ENCODE results near the gene MRM1.

MRM1 gene

GRCh38 chr17:36601303-36602029 is at the start of gene MRM1:
MRM1 (plus strand) TSS chr17:36601583; CDS start chr17:36601811, 228 bp downstream.
- peak; percentile 71 to 84 for DNase-seq

- no peak for DNase-seq
Measured at GRCh38 chr17:36553459-36553858, 47.9 kb upstream of the MRM1 start.

GRCh38 chr17:36566081-36566480 is 35.3 kb upstream of the MRM1 start:
- DNase-seq: no peak

- DNase-seq: no peak
Measured at GRCh38 chr17:36575028-36575427, 26.4 kb upstream of the MRM1 start.

GRCh38 chr17:36576793-36577192 is 24.6 kb upstream of the MRM1 start:
- no peak for DNase-seq

GRCh38 chr17:36578671-36579070 is 22.7 kb upstream of the MRM1 start:
- DNase-seq: no peak

- DNase-seq: no peak
Measured at GRCh38 chr17:36583787-36584186, 17.6 kb upstream of the MRM1 start.

GRCh38 chr17:36586138-36586537 is 15.2 kb upstream of the MRM1 start:
- DNase-seq: no peak

GRCh38 chr17:36590082-36590481 is 11.3 kb upstream of the MRM1 start:
- DNase-seq: no peak

GRCh38 chr17:36591434-36592315 is 9.7 kb upstream of the MRM1 start, which contains the start of gene DHRS11:
DHRS11 (plus strand) TSS chr17:36591879; CDS start chr17:36592010, 131 bp downstream.
- DNase-seq: peak; percentile 9 to 35

- DNase-seq: no peak
Measured at GRCh38 chr17:36592316-36592715, 9.1 kb upstream of the MRM1 start.

GRCh38 chr17:36592716-36593321 is 8.6 kb upstream of the MRM1 start:
- no peak for DNase-seq

- DNase-seq: no peak
Measured at GRCh38 chr17:36593656-36594316, 7.6 kb upstream of the MRM1 start.

GRCh38 chr17:36594626-36595401 is 6.6 kb upstream of the MRM1 start:
- DNase-seq: no peak

GRCh38 chr17:36597226-36597625 is 4.2 kb upstream of the MRM1 start:
- DNase-seq: no peak

- DNase-seq: no peak
Measured at GRCh38 chr17:36597866-36598777, 3.3 kb upstream of the MRM1 start.

GRCh38 chr17:36598951-36599401 is 2.4 kb upstream of the MRM1 start:
- no peak for DNase-seq

- no peak for DNase-seq
Measured at GRCh38 chr17:36599546-36600250, 1.7 kb upstream of the MRM1 start.

GRCh38 chr17:36600465-36600864 is 918 bp upstream of the MRM1 start:
- DNase-seq: no peak

- peak in 1 of 2 donors; percentile 37 for DNase-seq
Measured at GRCh38 chr17:36600936-36601302, 464 bp upstream of the MRM1 start.

All from bone marrow (tissue), 2 donors.